Endodermal cell (in vitro differentiated cells): ENCODE measurements around the gene SERPINE1. TPM values are rescaled to one million over a fixed set of nuclear protein-coding genes. Genes with fewer than 3 reads are reported as not detected.

Experiments
- DNase-seq: peaks from one replicate; pipeline ENCODE4 v3.0.0-alpha.2; 2017
- H3K27ac ChIP-seq: 2 replicates; pipeline ENCODE4 v1.5.1; 2013; ENCODE audit warnings: mild to moderate bottlenecking, low read depth, low read length, moderate library complexity
- H3K27me3 ChIP-seq: 2 replicates; pipeline ENCODE4 v1.6.1; 2013; ENCODE audit warnings: mild to moderate bottlenecking, low read length, moderate library complexity; ENCODE audit not compliant: insufficient read depth, control insufficient read depth, poor library complexity, severe bottlenecking
- H3K36me3 ChIP-seq: 2 replicates; pipeline ENCODE4 v1.7.0; 2013; ENCODE audit warnings: mild to moderate bottlenecking, low read length, moderate library complexity; ENCODE audit not compliant: control insufficient read depth, insufficient read depth
- H3K4me1 ChIP-seq: one replicate; pipeline ENCODE4 v1.7.0; 2013; ENCODE audit warnings: low read length; ENCODE audit not compliant: control insufficient read depth, insufficient read depth
- H3K4me3 ChIP-seq: 2 replicates; pipeline ENCODE4 v1.5.1; 2013; ENCODE audit warnings: mild to moderate bottlenecking, low read length, moderate library complexity
- H3K9ac ChIP-seq: 2 replicates; pipeline ENCODE4 v1.6.1; 2013; ENCODE audit warnings: mild to moderate bottlenecking, low read length, moderate library complexity; ENCODE audit not compliant: poor library complexity, severe bottlenecking; ENCODE audit errors: extremely low read depth
- H3K9me3 ChIP-seq: 2 replicates; pipeline ENCODE4 v1.6.1; 2013; ENCODE audit warnings: mild to moderate bottlenecking, low read length, moderate library complexity; ENCODE audit not compliant: control insufficient read depth
- H3K27ac Mint-ChIP-seq: 2 replicates; pipeline ENCODE4 v1.8.0; 2020; ENCODE audit warnings: mixed read lengths
- H3K27me3 Mint-ChIP-seq: 2 replicates; pipeline ENCODE4 v1.8.0; 2021; ENCODE audit warnings: mild to moderate bottlenecking, mixed read lengths; ENCODE audit not compliant: insufficient read depth
- H3K36me3 Mint-ChIP-seq: 2 replicates; pipeline ENCODE4 v1.8.0; 2020; ENCODE audit warnings: low read depth, mixed read lengths
- H3K4me1 Mint-ChIP-seq: 2 replicates; pipeline ENCODE4 v1.8.0; 2020; ENCODE audit warnings: mixed read lengths
- H3K4me3 Mint-ChIP-seq: 2 replicates; pipeline ENCODE4 v1.8.0; 2020; ENCODE audit warnings: mild to moderate bottlenecking, moderate library complexity, mixed read lengths
- H3K9me3 Mint-ChIP-seq: 2 replicates; pipeline ENCODE4 v1.8.0; 2020; ENCODE audit warnings: mild to moderate bottlenecking, mixed read lengths
- CTCF ChIP-seq: fragments of 200-600 bp; sonication (generic); conservative IDR thresholded peaks from 2 replicates; pipeline ENCODE4 v1.5.0; 2021; ENCODE audit warnings: antibody characterized with exemption, mild to moderate bottlenecking
- WGBS, 2 experiments: methylation state at CpG; one replicate each; pipeline versions ENCODE4 v1.1.5 to v1.1.7; 2013; ENCODE audit warnings: missing lambda C conversion rate in 2 of 2, mixed read lengths in 1 of 2; ENCODE audit not compliant: insufficient coverage in 1 of 2, insufficient read length in 1 of 2; 5-methylcytosine and 5-hydroxymethylcytosine counted together
- total RNA-seq, 2 donors: library from RNA; stranded (reverse); fragmentation: NEBNext Ultra II Directional in 1 of 2; extraction: Animal tissue kit (Norgen Biotek cat#: 25700) in 1 of 2; gene quantifications; 2 replicates in 1 of 2; 3 replicates in 1 of 2; pipeline ENCODE4 v1.2.1, GENCODE V29; 2021

The SERPINE1 gene
- total RNA-seq, 2 donors from 2014 or later = 0.89 to 4.9 TPM

- no peaks in the 10 kb centered on the region for H3K4me1 ChIP-seq
- no peaks in the 10 kb centered on the region for H3K36me3 ChIP-seq
- H3K36me3 Mint-ChIP-seq = no peaks in the 10 kb centered on the region
- H3K27ac ChIP-seq = no peak overlapping the region
- TF ChIP-seq CTCF = no peak
- no peak overlapping the region for H3K4me3 ChIP-seq
- no peaks in the 10 kb centered on the region for H3K4me1 Mint-ChIP-seq
- H3K27ac Mint-ChIP-seq = no peak overlapping the region
- no peaks in the 10 kb centered on the region for H3K9me3 ChIP-seq
- H3K27me3 Mint-ChIP-seq = peaks cover 2% of the 10 kb centered on the region
- DNase-seq = no peak
- no peaks in the 10 kb centered on the region for H3K9me3 Mint-ChIP-seq
- 82 to 96% methylated on average over 4 to 7 of the region's 8 CpGs for WGBS, 2 experiments
- no peak overlapping the region for H3K9ac ChIP-seq
- no peaks in the 10 kb centered on the region for H3K27me3 ChIP-seq
- H3K4me3 Mint-ChIP-seq = no peak overlapping the region
Measured at GRCh38 chr7:101114492-101114891, 12.4 kb upstream of the SERPINE1 start.

- no peaks in the 10 kb centered on the region for H3K36me3 Mint-ChIP-seq
- no peaks in the 10 kb centered on the region for H3K9me3 Mint-ChIP-seq
- Histone ChIP-seq H3K36me3 (no peaks in the 10 kb centered on the region), H3K4me1 (no peaks in the 10 kb centered on the region), H3K4me3 (no peak overlapping the region), H3K27ac (no peak overlapping the region), H3K27me3 (no peaks in the 10 kb centered on the region), H3K9ac (no peak overlapping the region), H3K9me3 (no peaks in the 10 kb centered on the region)
- whole genome bisulfite sequencing, 2 experiments = 89 to 91% methylated on average over 3 of the region's 3 CpGs
- no peaks in the 10 kb centered on the region for H3K4me1 Mint-ChIP-seq
- H3K4me3 Mint-ChIP-seq = no peak overlapping the region
- H3K27me3 Mint-ChIP-seq = peaks cover 2% of the 10 kb centered on the region
- DNase-seq = no peak
- H3K27ac Mint-ChIP-seq = no peak overlapping the region
- TF ChIP-seq CTCF = no peak
Measured at GRCh38 chr7:101115215-101115614, 11.7 kb upstream of the SERPINE1 start.

GRCh38 chr7:101116898-101117297 is 10.0 kb upstream of the SERPINE1 start:
- WGBS, 2 experiments = 86% methylated on average over 6 to 10 of the region's 10 CpGs
- no peaks in the 10 kb centered on the region for H3K36me3 ChIP-seq
- H3K27me3 Mint-ChIP-seq = peaks cover 2% of the 10 kb centered on the region
- no peaks in the 10 kb centered on the region for H3K36me3 Mint-ChIP-seq
- H3K9ac ChIP-seq = no peak overlapping the region
- TF ChIP-seq CTCF = no peak
- H3K4me3 ChIP-seq = no peak overlapping the region
- H3K27me3 ChIP-seq = no peaks in the 10 kb centered on the region
- H3K9me3 ChIP-seq = no peaks in the 10 kb centered on the region
- no peak overlapping the region for H3K4me3 Mint-ChIP-seq
- no peaks in the 10 kb centered on the region for H3K4me1 ChIP-seq
- H3K27ac Mint-ChIP-seq = no peak overlapping the region
- no peaks in the 10 kb centered on the region for H3K4me1 Mint-ChIP-seq
- H3K9me3 Mint-ChIP-seq = no peaks in the 10 kb centered on the region
- DNase-seq = no peak
- H3K27ac ChIP-seq = no peak overlapping the region
